Heart left ventricle (tissue), 13 donors: ENCODE data around the gene ATXN7.

ENCODE experiments used
- POLR2A ChIP-seq, 2 donors: fragments of 450-650 bp; IDR thresholded peaks; one replicate each; pipeline ENCODE4 v1.6.1; 2017; ENCODE audit warnings: antibody characterized with exemption in 2 of 2, mild to moderate bottlenecking in 2 of 2, moderate library complexity in 2 of 2
- TF ChIP-seq, protein P1 (sequence below), 12 donors: fragments of 200-600 bp; sonication (generic) in 4 of 12; IDR thresholded peaks; one replicate each; pipeline versions ENCODE4 v1.5.0 to v1.8.0; 2018 to 2022; ENCODE audit warnings: antibody characterized with exemption in 12 of 12, mild to moderate bottlenecking in 5 of 12
- donor health status: ischemic (EF 13 %, LVEDD 7.1; RV severe dilation, severe dysfunction).
- donor health status: DM: no; HTN: yes; CAD: no.
- donor health status: DM: no; HTN: no; CAD: no.
- donor health status: ischemic (EF 25% LVEDD 6.9; RV normal size, moderate dysfunction).
- donor health status: ischemic (EF 25% LVEDD 5.7; RV mildly dilated, moderate dysfunction).
- donor health status: ischemic (EF 35%, LVEDD 5.7; RV mildly dilated, moderate dysfunction).
- donor health status: nonischemic (EF 11% LVEDD 7.7; RV severe dilation, severe dysfunction).
- donor health status: DM: yes; HTN: yes; CAD: no.
- donor health status: PGD.
- donor health status: ischemic (EF 29% LVEDD 5.4; RV normal size, mild dysfunction).
- donor health status: nonischemic (EF 23%, LVEDD 6.1; RV moderate dilation, normal function).

DNA sequence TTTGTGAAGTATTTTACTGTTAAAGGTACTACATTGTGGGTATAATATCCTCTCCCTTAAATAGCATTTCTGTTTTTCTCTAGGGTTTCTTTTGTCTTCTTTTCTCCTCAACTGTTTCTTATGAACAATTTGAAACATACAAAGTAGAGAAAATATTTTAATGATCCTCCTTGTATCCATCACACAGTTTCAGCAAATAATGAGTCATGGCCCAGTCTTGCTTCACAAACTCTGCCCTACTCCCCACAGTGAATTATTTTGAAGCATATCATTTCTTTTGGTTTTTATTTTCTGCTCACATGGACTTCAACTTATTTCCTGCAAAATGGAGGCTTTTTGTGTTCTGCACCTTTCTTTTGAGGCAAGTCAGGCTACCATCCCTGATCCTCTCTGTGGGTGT, 54.7 kb downstream of the ATXN7 start:
- TF ChIP-seq, protein P1, sequence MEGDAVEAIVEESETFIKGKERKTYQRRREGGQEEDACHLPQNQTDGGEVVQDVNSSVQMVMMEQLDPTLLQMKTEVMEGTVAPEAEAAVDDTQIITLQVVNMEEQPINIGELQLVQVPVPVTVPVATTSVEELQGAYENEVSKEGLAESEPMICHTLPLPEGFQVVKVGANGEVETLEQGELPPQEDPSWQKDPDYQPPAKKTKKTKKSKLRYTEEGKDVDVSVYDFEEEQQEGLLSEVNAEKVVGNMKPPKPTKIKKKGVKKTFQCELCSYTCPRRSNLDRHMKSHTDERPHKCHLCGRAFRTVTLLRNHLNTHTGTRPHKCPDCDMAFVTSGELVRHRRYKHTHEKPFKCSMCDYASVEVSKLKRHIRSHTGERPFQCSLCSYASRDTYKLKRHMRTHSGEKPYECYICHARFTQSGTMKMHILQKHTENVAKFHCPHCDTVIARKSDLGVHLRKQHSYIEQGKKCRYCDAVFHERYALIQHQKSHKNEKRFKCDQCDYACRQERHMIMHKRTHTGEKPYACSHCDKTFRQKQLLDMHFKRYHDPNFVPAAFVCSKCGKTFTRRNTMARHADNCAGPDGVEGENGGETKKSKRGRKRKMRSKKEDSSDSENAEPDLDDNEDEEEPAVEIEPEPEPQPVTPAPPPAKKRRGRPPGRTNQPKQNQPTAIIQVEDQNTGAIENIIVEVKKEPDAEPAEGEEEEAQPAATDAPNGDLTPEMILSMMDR (IDR thresholded peaks at IDR 0.05): no peak
- TF ChIP-seq POLR2A (IDR thresholded peaks at IDR 0.05): no peak
